Measurements from ENCODE around the gene BDH1.
"Not testable (repeated sequence)": the region's sequence is repeated elsewhere in the genome, so short reads cannot be mapped to it uniquely, and the experiment has no call there.

The BDH1 gene

GRCh38 chr3:197490098-197491058 lies 65.4 kb downstream of the BDH1 start:
- in situ Hi-C loops (cut with MboI; ENCODE audit: low sequenced_read_pairs), result no loop called here

GRCh38 chr3:197487911-197488391 lies 67.8 kb downstream of the BDH1 start:
- in situ Hi-C loops (cut with MboI; ENCODE audit: low sequenced_read_pairs), result no loop called here

GRCh38 chr3:197486861-197487260 lies 68.9 kb downstream of the BDH1 start:
- in situ Hi-C loops (cut with MboI; ENCODE audit: low sequenced_read_pairs), result no loop called here

GRCh38 chr3:197485143-197485542 lies 70.6 kb downstream of the BDH1 start:
- in situ Hi-C loops (cut with MboI; ENCODE audit: low sequenced_read_pairs), result no loop called here

GRCh38 chr3:197484204-197484901 lies 71.4 kb downstream of the BDH1 start:
- in situ Hi-C loops (cut with MboI; ENCODE audit: low sequenced_read_pairs), result no loop called here

- in situ Hi-C loops (cut with MboI; ENCODE audit: low sequenced_read_pairs), result no loop called here
Measured at GRCh38 chr3:197482001-197482400, 73.8 kb downstream of the BDH1 start.

- in situ Hi-C loops (cut with MboI; ENCODE audit: low sequenced_read_pairs), result no loop called here
Measured at GRCh38 chr3:197480320-197480719, 75.4 kb downstream of the BDH1 start.

- in situ Hi-C loops (cut with MboI; ENCODE audit: low sequenced_read_pairs), result no loop called here
Measured at GRCh38 chr3:197478746-197479668, 76.8 kb downstream of the BDH1 start.

GRCh38 chr3:197477816-197478215 lies 78.0 kb downstream of the BDH1 start:
- in situ Hi-C loops (cut with MboI; ENCODE audit: low sequenced_read_pairs), result not testable (repeated sequence)

GRCh38 chr3:197475997-197476525 lies 79.7 kb downstream of the BDH1 start:
- in situ Hi-C loops (cut with MboI; ENCODE audit: low sequenced_read_pairs), result no loop called here

- in situ Hi-C loops (cut with MboI; ENCODE audit: low sequenced_read_pairs), result no loop called here
Measured at GRCh38 chr3:197475514-197475913, 80.3 kb downstream of the BDH1 start.

- in situ Hi-C loops (cut with MboI; ENCODE audit: low sequenced_read_pairs), result no loop called here
Measured at GRCh38 chr3:197472151-197472550, 83.6 kb downstream of the BDH1 start.

GRCh38 chr3:197471221-197472010 lies 84.4 kb downstream of the BDH1 start:
- in situ Hi-C loops (cut with MboI; ENCODE audit: low sequenced_read_pairs), result no loop called here

- in situ Hi-C loops (cut with MboI; ENCODE audit: low sequenced_read_pairs), result no loop called here
Measured at GRCh38 chr3:197468866-197469382, 86.8 kb downstream of the BDH1 start.

GRCh38 chr3:197468167-197468566 lies 87.6 kb downstream of the BDH1 start:
- in situ Hi-C loops (cut with MboI; ENCODE audit: low sequenced_read_pairs), result no loop called here

GRCh38 chr3:197466586-197467399 lies 89.0 kb downstream of the BDH1 start:
- in situ Hi-C loops (cut with MboI; ENCODE audit: low sequenced_read_pairs), result no loop called here

- in situ Hi-C loops (cut with MboI; ENCODE audit: low sequenced_read_pairs), result no loop called here
Measured at GRCh38 chr3:197465996-197466549, 89.7 kb downstream of the BDH1 start.

Data from HL-60/S4 treated with phorbol 12-myristate 13-acetate at 8.2 ng/mL for 4 days and 3 days (cell line).